Fibroblast of lung (primary cell): ENCODE data around the gene RAI1.

Experiments used
- EZH2 ChIP-seq: IDR thresholded peaks from 2 replicates; pipeline ENCODE4 v1.5.1; 2012; ENCODE audit warnings: low read length, control low read depth, mild to moderate bottlenecking; ENCODE audit errors: missing control alignments
- TF ChIP-seq, protein P1 (sequence below), 2 donors: IDR thresholded peaks in 1 of 2; conservative IDR thresholded peaks in 1 of 2; 1 replicate in 1 of 2; 2 replicates in 1 of 2; pipeline ENCODE4 v1.5.1; 2011 to 2012; ENCODE audit warnings: low read length in 2 of 2, control low read depth in 1 of 2, inconsistent platforms in 1 of 2, low read depth in 1 of 2, mild to moderate bottlenecking in 1 of 2

DNA sequence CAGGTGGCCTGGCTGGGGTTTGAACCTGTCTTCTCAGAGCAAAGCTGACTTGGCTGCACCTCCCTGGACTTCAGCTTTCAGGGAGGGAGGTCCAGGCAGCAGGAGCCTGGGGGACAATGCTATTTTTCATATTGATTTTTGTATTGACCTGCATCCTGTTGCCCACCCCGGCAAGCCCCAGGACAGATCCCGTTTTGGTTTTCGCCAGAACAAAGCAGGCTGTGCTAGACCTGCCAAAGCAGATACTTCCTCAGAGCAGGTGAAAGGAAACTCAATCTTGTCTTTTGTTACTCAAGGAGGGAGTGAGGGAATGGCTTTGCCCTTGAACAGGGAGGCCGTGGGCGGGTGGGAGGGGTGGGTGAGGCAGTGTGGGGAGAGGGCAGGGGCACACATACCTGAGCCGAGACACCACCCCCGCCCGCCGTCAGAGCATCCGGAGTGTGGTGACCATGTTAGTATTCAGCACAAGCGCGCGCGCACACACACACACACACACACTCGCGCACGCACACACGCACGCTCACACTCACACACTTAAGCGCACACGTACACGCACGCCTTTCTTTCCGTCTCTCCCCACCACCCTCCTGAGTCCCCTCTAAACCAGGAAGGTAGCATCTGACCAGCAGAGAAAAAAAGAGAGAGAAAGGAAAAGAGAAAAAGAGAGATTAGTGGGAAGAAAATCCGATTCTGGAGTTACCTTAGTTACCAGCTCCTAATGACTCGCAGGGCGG, 59.5 kb downstream of the RAI1 start:
- TF ChIP-seq, protein P1, sequence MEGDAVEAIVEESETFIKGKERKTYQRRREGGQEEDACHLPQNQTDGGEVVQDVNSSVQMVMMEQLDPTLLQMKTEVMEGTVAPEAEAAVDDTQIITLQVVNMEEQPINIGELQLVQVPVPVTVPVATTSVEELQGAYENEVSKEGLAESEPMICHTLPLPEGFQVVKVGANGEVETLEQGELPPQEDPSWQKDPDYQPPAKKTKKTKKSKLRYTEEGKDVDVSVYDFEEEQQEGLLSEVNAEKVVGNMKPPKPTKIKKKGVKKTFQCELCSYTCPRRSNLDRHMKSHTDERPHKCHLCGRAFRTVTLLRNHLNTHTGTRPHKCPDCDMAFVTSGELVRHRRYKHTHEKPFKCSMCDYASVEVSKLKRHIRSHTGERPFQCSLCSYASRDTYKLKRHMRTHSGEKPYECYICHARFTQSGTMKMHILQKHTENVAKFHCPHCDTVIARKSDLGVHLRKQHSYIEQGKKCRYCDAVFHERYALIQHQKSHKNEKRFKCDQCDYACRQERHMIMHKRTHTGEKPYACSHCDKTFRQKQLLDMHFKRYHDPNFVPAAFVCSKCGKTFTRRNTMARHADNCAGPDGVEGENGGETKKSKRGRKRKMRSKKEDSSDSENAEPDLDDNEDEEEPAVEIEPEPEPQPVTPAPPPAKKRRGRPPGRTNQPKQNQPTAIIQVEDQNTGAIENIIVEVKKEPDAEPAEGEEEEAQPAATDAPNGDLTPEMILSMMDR (conservative IDR thresholded peaks at IDR 0.05 in 1 of 2, IDR thresholded peaks at IDR 0.05 in 1 of 2; ENCODE audit: low read depth in 1 of 2, low read length in 2 of 2), result no peak
- no peak for TF ChIP-seq EZH2
